Measurements from ENCODE around the gene KYAT1. TPM values are rescaled to one million over a fixed set of nuclear protein-coding genes. Genes with fewer than 3 reads are reported as not detected.

The KYAT1 gene
- polyA plus RNA-seq, 1 donor (not counting 4 experiments of a cell fraction or from before 2014, with no cell fraction given): 10.9 TPM

DNA sequence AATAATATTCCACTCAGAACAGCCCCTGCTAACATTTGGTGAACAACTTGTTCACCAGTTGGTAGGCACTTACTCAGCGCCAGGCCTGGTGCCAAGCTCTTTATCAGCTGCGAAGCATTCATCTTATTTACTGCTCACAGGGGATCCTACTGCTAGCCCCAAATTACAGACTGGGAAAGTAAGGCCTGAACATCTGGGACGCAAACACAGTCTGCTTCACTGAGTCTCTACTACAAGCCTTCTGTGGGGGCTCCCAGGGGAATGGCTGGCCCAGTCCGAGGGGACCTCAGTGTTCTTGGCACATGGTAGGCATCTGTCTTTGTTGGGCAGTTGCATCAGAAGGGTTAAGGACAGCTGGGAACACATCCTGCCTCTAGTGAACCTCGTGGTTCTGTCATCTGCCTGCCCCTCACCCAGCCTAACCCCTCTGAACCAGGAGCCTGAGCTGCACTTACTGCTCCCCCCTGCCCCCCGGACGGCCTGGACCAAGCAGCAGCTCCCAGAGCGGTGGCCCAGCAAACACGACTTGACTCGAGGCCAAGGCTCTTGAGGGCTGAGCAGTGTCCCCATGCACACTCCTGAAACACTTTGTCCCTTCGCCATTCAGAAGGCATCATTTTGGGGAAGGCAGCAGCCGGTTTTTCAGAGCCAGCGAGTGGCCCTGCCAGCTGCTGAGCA, 38.8 kb upstream of the KYAT1 start, which contains the start of gene PHYHD1:
Gene PHYHD1 (plus strand): TSS at position 602 of the 678 bp plus-strand sequence. CDS start 1,342 bp downstream, outside the sequence.
- no peak within 1 kb of the TSS for H2AFZ ChIP-seq (ENCODE audit: control insufficient read depth, low read length)
- DNase-seq (ENCODE audit: low read depth, low spot score) (no peak), FAIRE-seq (peak; percentile 60)
- no peaks in the 10 kb centered on the region for H4K20me1 ChIP-seq (ENCODE audit: control insufficient read depth, extremely low read depth, insufficient read depth, low read length)
- dilution Hi-C loops (cut with MboI; ENCODE audit: extremely low pct_ligation_motif_present, low sequenced_read_pairs): no loop called here
- no peaks in the 10 kb centered on the region for H3K9me1 ChIP-seq (ENCODE audit: control insufficient read depth, extremely low read depth, insufficient read depth, low read length)
- peak within 1 kb of the TSS; percentile 62 for H3K4me2 ChIP-seq (ENCODE audit: control insufficient read depth, extremely low read depth, insufficient read depth, low read depth, low read length)
- H3K4me1 ChIP-seq (ENCODE audit: control insufficient read depth, extremely low read depth, insufficient read depth, low read length): peaks cover 49% of the 10 kb centered on the region
- peaks cover 7% of the 10 kb centered on the region for H3K79me2 ChIP-seq (ENCODE audit: control insufficient read depth, insufficient read depth, low read length)
- H3K9me3 ChIP-seq (ENCODE audit: control insufficient read depth, low read depth, low read length): no peaks in the 10 kb centered on the region
- H3K27me3 ChIP-seq (ENCODE audit: control insufficient read depth, extremely low read depth, insufficient read depth, low read length): no peaks in the 10 kb centered on the region
- H3K27ac ChIP-seq (ENCODE audit: control insufficient read depth, insufficient read depth, low read length): peak within 1 kb of the TSS; percentile 43
- TF ChIP-seq CTCF (optimal IDR thresholded peaks at IDR 0.05 in 1 of 3, IDR thresholded peaks at IDR 0.05 in 1 of 3, conservative IDR thresholded peaks at IDR 0.05 in 1 of 3; ENCODE audit: extremely low read depth in 1 of 3, insufficient read depth in 2 of 3, low read length in 3 of 3) (no peak), EZH2 (IDR thresholded peaks at IDR 0.05; ENCODE audit: low read length) (no peak)
- peak within 1 kb of the TSS; percentile 51 for H3K9ac ChIP-seq (ENCODE audit: control insufficient read depth, extremely low read depth, insufficient read depth, low read length)
- no peak within 1 kb of the TSS for H3K4me3 ChIP-seq (ENCODE audit: control insufficient read depth in 2 of 3, extremely low read depth in 1 of 3, insufficient read depth in 2 of 3, low read depth in 1 of 3, low read length in 3 of 3)
- H3K36me3 ChIP-seq (ENCODE audit: control insufficient read depth in 2 of 2, extremely low read depth in 1 of 2, insufficient read depth in 2 of 2, low read length in 2 of 2): peaks cover 18 to 32% of the 10 kb centered on the region in 2 experiments

DNA sequence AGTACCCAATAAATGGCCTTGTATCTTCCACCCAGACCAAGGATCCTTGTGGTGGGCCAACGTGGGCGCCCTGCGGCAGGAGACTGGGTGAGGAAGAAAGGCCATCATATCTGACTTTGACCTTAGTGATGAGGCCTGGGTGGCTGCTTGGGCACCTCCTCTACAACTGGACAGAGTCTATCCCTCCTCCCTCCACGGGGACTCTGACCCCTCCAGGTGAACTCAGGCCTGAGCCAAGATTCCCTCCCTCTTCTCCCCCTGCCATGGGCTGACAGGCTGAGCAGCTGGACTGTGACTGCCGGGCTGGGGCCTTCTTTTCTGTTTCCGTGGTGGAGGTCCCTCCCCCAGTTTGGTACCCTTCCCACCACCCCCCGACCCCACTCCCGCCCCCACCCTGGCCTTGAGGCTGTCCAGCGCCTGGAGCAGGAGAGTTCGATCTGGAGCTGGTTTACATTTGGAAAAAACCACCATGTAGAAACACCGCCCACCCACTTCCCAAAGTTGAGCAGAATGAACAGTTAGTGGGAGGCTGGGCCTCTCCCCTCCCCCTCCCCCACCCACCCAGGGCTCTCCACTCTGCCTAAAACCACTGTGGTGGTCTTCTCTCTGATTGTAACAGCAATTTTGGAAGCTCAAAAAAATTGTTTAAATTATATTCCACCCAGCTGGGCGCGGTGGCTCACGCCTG, 37.8 kb upstream of the KYAT1 start:
- Histone ChIP-seq H2AFZ (ENCODE audit: control insufficient read depth, low read length) (no peak overlapping the region), H3K4me1 (ENCODE audit: control insufficient read depth, extremely low read depth, insufficient read depth, low read length) (peaks cover 54% of the 10 kb centered on the region), H3K4me3 (ENCODE audit: control insufficient read depth in 2 of 3, extremely low read depth in 1 of 3, insufficient read depth in 2 of 3, low read depth in 1 of 3, low read length in 3 of 3) (no peak overlapping the region), H3K79me2 (ENCODE audit: control insufficient read depth, insufficient read depth, low read length) (peaks cover 14% of the 10 kb centered on the region), H3K9me1 (ENCODE audit: control insufficient read depth, extremely low read depth, insufficient read depth, low read length) (no peaks in the 10 kb centered on the region), H4K20me1 (ENCODE audit: control insufficient read depth, extremely low read depth, insufficient read depth, low read length) (no peaks in the 10 kb centered on the region), H3K27ac (ENCODE audit: control insufficient read depth, insufficient read depth, low read length) (no peak overlapping the region), H3K36me3 (ENCODE audit: control insufficient read depth in 2 of 2, extremely low read depth in 1 of 2, insufficient read depth in 2 of 2, low read length in 2 of 2) (peaks cover 20 to 40% of the 10 kb centered on the region in 2 experiments), H3K9ac (ENCODE audit: control insufficient read depth, extremely low read depth, insufficient read depth, low read length) (peak overlapping the region; percentile 9), H3K27me3 (ENCODE audit: control insufficient read depth, extremely low read depth, insufficient read depth, low read length) (no peaks in the 10 kb centered on the region), H3K4me2 (ENCODE audit: control insufficient read depth, extremely low read depth, insufficient read depth, low read depth, low read length) (peak overlapping the region; percentile 10), H3K9me3 (ENCODE audit: control insufficient read depth, low read depth, low read length) (no peaks in the 10 kb centered on the region)
- TF ChIP-seq EZH2 (IDR thresholded peaks at IDR 0.05; ENCODE audit: low read length): no peak
- no peak for TF ChIP-seq CTCF (optimal IDR thresholded peaks at IDR 0.05 in 1 of 3, IDR thresholded peaks at IDR 0.05 in 1 of 3, conservative IDR thresholded peaks at IDR 0.05 in 1 of 3; ENCODE audit: extremely low read depth in 1 of 3, insufficient read depth in 2 of 3, low read length in 3 of 3)
- DNase-seq (ENCODE audit: low read depth, low spot score) (no peak), FAIRE-seq (no peak)
- dilution Hi-C loops (cut with MboI; ENCODE audit: extremely low pct_ligation_motif_present, low sequenced_read_pairs): no loop called here

All from keratinocyte (primary cell).